Measurements from ENCODE around the gene POP5. TPM values are rescaled to one million over a fixed set of nuclear protein-coding genes. Genes with fewer than 3 reads are reported as not detected.

The POP5 gene, protein sequence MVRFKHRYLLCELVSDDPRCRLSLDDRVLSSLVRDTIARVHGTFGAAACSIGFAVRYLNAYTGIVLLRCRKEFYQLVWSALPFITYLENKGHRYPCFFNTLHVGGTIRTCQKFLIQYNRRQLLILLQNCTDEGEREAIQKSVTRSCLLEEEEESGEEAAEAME
- total RNA-seq (2021) (41.0 and 42.4 TPM in 2 replicates), Bru-seq, nascent RNA (percentile 66 among the genes with signal in this experiment), BruChase-seq, experiment 1, labeled RNA remaining after a 2-hour chase (percentile 65 among the genes with signal in this experiment), BruChase-seq, experiment 2, labeled RNA remaining after a 6-hour chase (percentile 65 among the genes with signal in this experiment)
- long read RNA-seq, transcript POP5-202 (5 exons, 801 nt) = major isoform, 49 of 64 reads
- long read RNA-seq, partial matches to known transcripts = 1 of 64 reads
- long read RNA-seq, other reads (novel, unspliced or antisense) = 6 of 64 reads

DNA sequence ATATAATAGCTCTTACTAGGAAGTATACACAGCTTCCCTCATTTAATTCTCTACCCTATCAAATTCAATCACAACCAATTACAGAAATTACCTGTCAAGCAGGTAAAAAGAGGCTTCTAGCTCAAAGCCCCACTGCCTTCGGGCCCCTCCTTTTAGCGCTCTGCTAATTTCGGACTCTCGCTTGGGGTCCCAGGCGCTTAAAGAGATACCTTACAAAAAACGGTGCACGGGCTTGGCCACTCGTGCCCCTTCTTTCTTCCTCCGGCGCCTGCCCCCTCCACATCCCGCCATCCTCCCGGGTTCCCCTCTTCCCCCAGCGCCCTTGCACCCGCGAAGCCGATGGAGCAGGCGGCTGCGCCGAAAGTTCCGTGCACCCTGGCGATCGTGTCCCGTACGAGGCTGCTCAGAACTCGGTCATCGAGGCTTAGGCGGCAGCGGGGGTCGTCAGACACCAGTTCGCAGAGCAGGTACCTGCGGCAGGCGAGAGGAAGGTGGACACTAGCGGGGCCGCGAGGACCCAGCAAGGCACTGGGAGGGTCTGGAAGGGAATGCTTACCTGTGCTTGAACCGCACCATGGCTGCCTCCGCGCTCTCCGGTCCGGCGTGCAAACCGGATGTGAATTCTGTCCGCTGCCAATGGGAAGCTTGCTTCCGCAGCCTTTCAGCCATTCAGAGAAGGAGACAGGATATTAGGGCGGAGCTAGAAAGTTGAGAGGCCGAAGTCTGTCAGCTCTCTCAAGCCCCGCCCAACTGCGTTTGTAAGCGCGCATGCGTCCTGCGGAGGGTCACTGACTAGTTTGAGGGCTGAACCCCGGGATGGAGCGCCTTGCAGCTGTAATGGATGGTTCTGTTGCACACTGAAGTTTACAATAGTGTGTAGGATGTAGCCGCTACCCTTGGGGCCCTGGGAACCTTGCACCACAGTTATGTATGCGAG is at the start of gene POP5:
POP5 (minus strand) TSS at position 616 of the 937 bp plus-strand sequence; CDS start at position 576, 40 bp downstream.
- peak; percentile 99 for DNase-seq (ENCODE audit: low spot score)
- TSS peak; percentile 82 for BruUV-seq (replicated peaks)
- intact Hi-C loops (cut with micrococcal nuclease; ENCODE audit: unreplicated experiment) = loop anchor here (5.0 kb wide), 2 partner anchors 66 to 531 kb away; no protein-coding TSS in a partner anchor
- Histone ChIP-seq H3K9me3 (ENCODE audit: low read depth, low read length, poor library complexity, severe bottlenecking) (no peaks in the 10 kb centered on the region), H3K27ac (ENCODE audit: low read depth, low read length, poor library complexity, severe bottlenecking) (peak within 1 kb of the TSS; percentile 59), H3K36me3 (ENCODE audit: insufficient read depth, low read length, poor library complexity, severe bottlenecking) (peaks cover 29% of the 10 kb centered on the region), H3K4me3 (ENCODE audit: low read depth, low read length, poor library complexity, severe bottlenecking) (peak within 1 kb of the TSS; percentile 89), H3K27me3 (replicated peaks; ENCODE audit: insufficient read depth, low read depth, low read length, poor library complexity) (no peaks in the 10 kb centered on the region), H3K4me1 (ENCODE audit: insufficient read depth, low read length, poor library complexity, severe bottlenecking) (peaks cover 10% of the 10 kb centered on the region)
- ChIA-PET CTCF (interaction anchor here (0.6 to 1.4 kb wide), 4 partner anchors 28 to 391 kb away, joined by 3 to 8 read pairs (median 4); no protein-coding TSS in a partner anchor), POLR2A (ENCODE audit: low non-redundant PET) (interaction anchor here (0.5 kb wide), 1 partner anchor 84 kb away, joined by 4 read pairs; no protein-coding TSS in a partner anchor)
- no peak for TF ChIP-seq EZH2 (IDR thresholded peaks at IDR 0.05; ENCODE audit: borderline replicate concordance, low read depth, low read length, poor library complexity, severe bottlenecking)
- TF ChIP-seq, protein P1, sequence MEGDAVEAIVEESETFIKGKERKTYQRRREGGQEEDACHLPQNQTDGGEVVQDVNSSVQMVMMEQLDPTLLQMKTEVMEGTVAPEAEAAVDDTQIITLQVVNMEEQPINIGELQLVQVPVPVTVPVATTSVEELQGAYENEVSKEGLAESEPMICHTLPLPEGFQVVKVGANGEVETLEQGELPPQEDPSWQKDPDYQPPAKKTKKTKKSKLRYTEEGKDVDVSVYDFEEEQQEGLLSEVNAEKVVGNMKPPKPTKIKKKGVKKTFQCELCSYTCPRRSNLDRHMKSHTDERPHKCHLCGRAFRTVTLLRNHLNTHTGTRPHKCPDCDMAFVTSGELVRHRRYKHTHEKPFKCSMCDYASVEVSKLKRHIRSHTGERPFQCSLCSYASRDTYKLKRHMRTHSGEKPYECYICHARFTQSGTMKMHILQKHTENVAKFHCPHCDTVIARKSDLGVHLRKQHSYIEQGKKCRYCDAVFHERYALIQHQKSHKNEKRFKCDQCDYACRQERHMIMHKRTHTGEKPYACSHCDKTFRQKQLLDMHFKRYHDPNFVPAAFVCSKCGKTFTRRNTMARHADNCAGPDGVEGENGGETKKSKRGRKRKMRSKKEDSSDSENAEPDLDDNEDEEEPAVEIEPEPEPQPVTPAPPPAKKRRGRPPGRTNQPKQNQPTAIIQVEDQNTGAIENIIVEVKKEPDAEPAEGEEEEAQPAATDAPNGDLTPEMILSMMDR (conservative IDR thresholded peaks at IDR 0.05; ENCODE audit: low read depth, low read length) = no peak

DNA sequence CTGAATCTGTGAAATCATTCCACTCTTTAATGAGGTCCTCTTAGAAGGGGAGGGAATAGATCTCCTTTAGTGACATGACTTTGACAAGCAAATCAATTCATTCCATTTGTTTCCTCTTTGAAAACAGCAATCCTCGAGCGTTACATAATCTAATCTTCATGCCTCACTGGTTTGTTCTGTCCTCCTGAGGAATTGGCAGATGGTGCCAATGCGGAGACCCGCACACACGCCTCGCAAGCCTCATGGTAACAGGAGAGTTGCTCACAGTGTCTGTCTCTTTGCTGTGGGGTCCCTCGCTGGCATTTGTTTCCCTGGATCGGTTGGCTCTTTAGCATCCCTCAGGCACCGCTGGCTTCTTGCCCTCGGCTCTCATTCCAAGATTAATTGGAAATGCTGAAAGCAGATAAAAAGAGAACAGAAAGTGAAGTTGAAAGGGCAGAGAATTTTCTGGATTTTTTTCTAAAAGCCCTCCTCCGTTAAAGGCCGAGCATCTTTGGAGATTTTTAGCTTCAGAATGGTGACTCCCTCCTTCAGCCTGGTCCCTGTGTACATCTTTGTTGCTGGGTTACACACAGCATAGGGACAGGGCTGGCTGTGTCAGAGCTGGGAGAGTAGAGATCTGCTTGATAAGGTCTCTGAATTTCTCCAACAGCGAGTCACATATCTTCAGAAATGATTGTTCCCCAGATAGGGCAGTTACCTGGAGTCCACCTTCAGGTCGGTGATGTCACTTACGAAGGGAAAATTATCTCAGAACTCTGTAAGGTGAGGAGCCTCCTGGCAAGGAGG is 49.1 kb upstream of the POP5 start:
- BruUV-seq (replicated peaks) = no TSS peak

More for the DNA sequence above, 49.1 kb upstream of the POP5 start:
- intact Hi-C loops (cut with micrococcal nuclease; ENCODE audit: unreplicated experiment) = no loop called here
- H3K4me1 ChIP-seq (ENCODE audit: insufficient read depth, low read length, poor library complexity, severe bottlenecking) = no peaks in the 10 kb centered on the region
- ChIA-PET POLR2A (ENCODE audit: low non-redundant PET) (no interaction called here), CTCF (no interaction called here)
- TF ChIP-seq, protein P1 (conservative IDR thresholded peaks at IDR 0.05; ENCODE audit: low read depth, low read length) = no peak
- TF ChIP-seq EZH2 (IDR thresholded peaks at IDR 0.05; ENCODE audit: borderline replicate concordance, low read depth, low read length, poor library complexity, severe bottlenecking) = no peak
- no peaks in the 10 kb centered on the region for H3K36me3 ChIP-seq (ENCODE audit: insufficient read depth, low read length, poor library complexity, severe bottlenecking)
- H3K27ac ChIP-seq (ENCODE audit: low read depth, low read length, poor library complexity, severe bottlenecking) = no peak overlapping the region
- H3K27me3 ChIP-seq (replicated peaks; ENCODE audit: insufficient read depth, low read depth, low read length, poor library complexity) = no peaks in the 10 kb centered on the region
- no peak overlapping the region for H3K4me3 ChIP-seq (ENCODE audit: low read depth, low read length, poor library complexity, severe bottlenecking)
- DNase-seq (ENCODE audit: low spot score) = no peak
- no peaks in the 10 kb centered on the region for H3K9me3 ChIP-seq (ENCODE audit: low read depth, low read length, poor library complexity, severe bottlenecking)
